Smooth muscle cell (in vitro differentiated cells): ENCODE measurements around the gene PYROXD2. TPM values are rescaled to one million over a fixed set of nuclear protein-coding genes. Genes with fewer than 3 reads are reported as not detected.

Source experiments
- DNase-seq: peaks from one replicate; lab custom pipeline; 2025; ENCODE audit not compliant: unreplicated experiment; lab: John Stamatoyannopoulos, UW
- H2AFZ ChIP-seq: fragments of 200-600 bp; sonication (generic); 2 replicates; pipeline ENCODE4 v1.6.0; 2016; ENCODE audit warnings: antibody characterized with exemption, low read depth, mild to moderate bottlenecking
- H3F3A ChIP-seq: fragments of 200-600 bp; sonication (generic); 2 replicates; pipeline ENCODE4 v1.6.0; 2017; ENCODE audit warnings: antibody characterized with exemption, low read depth
- H3K27ac ChIP-seq: fragments of 200-600 bp; sonication (generic); 2 replicates; pipeline ENCODE4 v1.5.1; 2016; ENCODE audit warnings: low read depth, mild to moderate bottlenecking
- H3K27me3 ChIP-seq: fragments of 200-600 bp; sonication (generic); 2 replicates; pipeline ENCODE4 v1.6.1; 2016; ENCODE audit warnings: low read depth, mild to moderate bottlenecking
- H3K36me3 ChIP-seq: fragments of 200-600 bp; sonication (generic); 2 replicates; pipeline ENCODE4 v1.5.1; 2016; ENCODE audit warnings: low read depth
- H3K4me1 ChIP-seq: fragments of 200-600 bp; sonication (generic); 2 replicates; pipeline ENCODE4 v1.5.1; 2016; ENCODE audit warnings: low read depth
- H3K4me2 ChIP-seq: fragments of 200-600 bp; sonication (generic); 2 replicates; pipeline ENCODE4 v1.6.0; 2016; ENCODE audit warnings: mild to moderate bottlenecking
- H3K4me3 ChIP-seq: fragments of 200-600 bp; sonication (generic); 2 replicates; pipeline ENCODE4 v1.5.1; 2016; ENCODE audit warnings: mild to moderate bottlenecking
- H3K79me2 ChIP-seq: fragments of 200-600 bp; sonication (generic); 2 replicates; pipeline ENCODE4 v1.6.0; 2016; ENCODE audit warnings: low read depth, mild to moderate bottlenecking
- H3K9ac ChIP-seq: fragments of 200-600 bp; sonication (generic); 2 replicates; pipeline ENCODE4 v1.6.0; 2016; ENCODE audit warnings: low read depth
- H3K9me3 ChIP-seq: fragments of 200-600 bp; sonication (generic); replicated peaks from 2 replicates; pipeline ENCODE4 v1.5.1; 2016; ENCODE audit warnings: low read depth
- H4K20me1 ChIP-seq: fragments of 200-600 bp; sonication (generic); 2 replicates; pipeline ENCODE4 v1.6.0; 2016; ENCODE audit warnings: low read depth
- WGBS: methylation state at CpG from one replicate; pipeline ENCODE4 v1.1.7; 2016; ENCODE audit warnings: low lambda C conversion rate; 5-methylcytosine and 5-hydroxymethylcytosine counted together
- polyA plus RNA-seq: library from polyadenylated mRNA; unstranded; fragments of >200 nt; fragmentation: Nextera tagmentation; extraction: Ambion mirVana; gene quantifications from 2 replicates; pipeline ENCODE4 v1.2.1, GENCODE V29; 2016
- total RNA-seq: library from RNA; depleted of rRNA; stranded (reverse); fragments of >200 nt; gene quantifications from 2 replicates; pipeline ENCODE4 v1.2.3, GENCODE V29; 2014
- TF ChIP-seq, protein P1 (sequence below): fragments of 200-600 bp; sonication (generic); IDR thresholded peaks from 2 replicates; pipeline ENCODE4 v1.5.1; 2017; ENCODE audit warnings: borderline replicate concordance, mild to moderate bottlenecking, antibody characterized with exemption; ENCODE audit not compliant: insufficient read depth, poor library complexity, severe bottlenecking

PYROXD2 gene
- total and polyA plus RNA-seq, 2 experiments from 2014 or later: 3.6 to 6.1 TPM

DNA sequence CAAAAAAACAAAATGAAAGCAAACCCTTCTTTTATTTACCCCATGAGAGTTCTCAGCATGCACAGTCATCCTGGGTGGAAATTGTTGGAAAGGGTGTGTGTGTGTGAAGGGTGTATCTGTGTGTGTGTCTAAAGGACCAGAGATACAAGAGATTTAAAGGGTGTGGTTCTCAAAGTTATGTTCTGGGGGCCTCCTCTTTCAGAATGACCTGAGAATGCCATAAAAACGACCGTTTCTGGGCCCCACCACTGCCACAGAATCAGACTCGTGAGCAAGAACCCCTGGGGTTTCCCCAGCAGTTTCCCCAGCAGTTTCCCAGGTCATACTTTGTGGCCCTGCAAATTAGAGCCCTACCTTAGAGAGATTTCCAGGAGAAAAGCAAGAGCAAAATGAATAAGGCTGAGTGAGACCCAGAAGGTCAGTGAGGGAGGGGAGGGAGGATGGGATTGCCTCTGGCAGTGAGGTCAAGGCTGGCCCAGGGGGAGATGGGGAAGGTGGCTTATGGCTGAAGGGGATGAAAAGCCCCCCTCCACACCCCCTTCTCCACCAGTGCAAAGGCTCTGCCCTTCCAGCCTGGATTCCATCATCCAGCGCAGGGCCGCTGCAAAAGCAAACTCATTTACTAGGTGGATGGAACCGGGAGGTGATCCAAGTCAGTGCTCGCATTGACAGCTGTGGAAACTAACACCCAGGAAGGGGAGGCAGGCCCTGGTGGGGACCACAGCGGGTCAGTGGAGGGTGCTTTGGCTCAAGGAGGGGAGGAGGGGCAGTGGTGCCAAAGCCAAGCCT lies 10.2 kb downstream of the PYROXD2 start:
- Histone ChIP-seq H3K27ac (peak overlapping the region; percentile 18), H3F3A (no peaks in the 10 kb centered on the region), H3K36me3 (no peaks in the 10 kb centered on the region), H3K4me2 (peak overlapping the region; percentile 46), H3K4me1 (peaks cover 3% of the 10 kb centered on the region), H3K9me3 (no peaks in the 10 kb centered on the region), H2AFZ (no peak overlapping the region), H3K27me3 (no peaks in the 10 kb centered on the region), H3K79me2 (no peaks in the 10 kb centered on the region), H4K20me1 (no peaks in the 10 kb centered on the region), H3K9ac (no peak overlapping the region), H3K4me3 (no peak overlapping the region)
- no peak for DNase-seq
- WGBS: 81% methylated on average over 8 of the region's 8 CpGs
- TF ChIP-seq, protein P1, sequence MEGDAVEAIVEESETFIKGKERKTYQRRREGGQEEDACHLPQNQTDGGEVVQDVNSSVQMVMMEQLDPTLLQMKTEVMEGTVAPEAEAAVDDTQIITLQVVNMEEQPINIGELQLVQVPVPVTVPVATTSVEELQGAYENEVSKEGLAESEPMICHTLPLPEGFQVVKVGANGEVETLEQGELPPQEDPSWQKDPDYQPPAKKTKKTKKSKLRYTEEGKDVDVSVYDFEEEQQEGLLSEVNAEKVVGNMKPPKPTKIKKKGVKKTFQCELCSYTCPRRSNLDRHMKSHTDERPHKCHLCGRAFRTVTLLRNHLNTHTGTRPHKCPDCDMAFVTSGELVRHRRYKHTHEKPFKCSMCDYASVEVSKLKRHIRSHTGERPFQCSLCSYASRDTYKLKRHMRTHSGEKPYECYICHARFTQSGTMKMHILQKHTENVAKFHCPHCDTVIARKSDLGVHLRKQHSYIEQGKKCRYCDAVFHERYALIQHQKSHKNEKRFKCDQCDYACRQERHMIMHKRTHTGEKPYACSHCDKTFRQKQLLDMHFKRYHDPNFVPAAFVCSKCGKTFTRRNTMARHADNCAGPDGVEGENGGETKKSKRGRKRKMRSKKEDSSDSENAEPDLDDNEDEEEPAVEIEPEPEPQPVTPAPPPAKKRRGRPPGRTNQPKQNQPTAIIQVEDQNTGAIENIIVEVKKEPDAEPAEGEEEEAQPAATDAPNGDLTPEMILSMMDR: no peak

DNA sequence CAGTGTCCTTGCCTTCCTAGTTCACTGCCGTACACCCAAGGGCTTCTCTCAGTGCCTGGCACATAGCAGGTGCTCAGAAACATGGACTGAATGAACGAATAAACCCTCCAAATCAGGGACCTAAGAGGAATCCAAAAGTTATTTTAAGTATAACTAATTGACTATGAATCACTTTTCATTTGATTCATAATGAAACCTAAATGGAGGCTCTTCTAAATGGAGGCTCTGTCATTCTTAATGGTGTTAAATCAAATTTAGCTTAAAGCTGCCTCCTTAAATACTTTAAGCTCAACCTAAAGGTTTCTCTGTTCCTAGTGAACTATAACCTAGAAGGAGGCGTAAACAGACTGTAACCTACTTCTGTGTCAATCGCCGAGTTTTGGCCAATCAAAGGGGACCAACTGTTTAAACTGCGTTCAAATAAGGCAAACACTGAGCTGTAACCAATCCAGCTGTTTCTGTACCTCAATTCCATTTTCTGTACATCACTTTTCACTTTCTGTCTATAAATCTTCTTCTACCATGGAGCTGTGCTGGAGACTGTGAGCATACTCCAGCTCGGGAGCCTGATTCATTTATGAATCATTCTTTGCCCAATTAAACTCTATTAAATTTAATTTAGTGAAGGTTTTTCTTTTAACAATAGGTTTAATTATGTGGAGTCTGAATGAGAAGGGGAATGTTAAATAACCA lies 11.0 kb downstream of the PYROXD2 start:
- Histone ChIP-seq H4K20me1 (no peaks in the 10 kb centered on the region), H3K27me3 (no peaks in the 10 kb centered on the region), H3K9ac (no peak overlapping the region), H3K79me2 (no peaks in the 10 kb centered on the region), H3K4me2 (peak overlapping the region; percentile 46), H3F3A (no peaks in the 10 kb centered on the region), H3K9me3 (no peaks in the 10 kb centered on the region), H3K4me1 (peaks cover 3% of the 10 kb centered on the region), H3K36me3 (no peaks in the 10 kb centered on the region), H2AFZ (no peak overlapping the region), H3K27ac (peak overlapping the region; percentile 18), H3K4me3 (no peak overlapping the region)
- TF ChIP-seq, protein P1: no peak
- no peak for DNase-seq
- 86% methylated on average over 7 of the region's 7 CpGs for WGBS

DNA sequence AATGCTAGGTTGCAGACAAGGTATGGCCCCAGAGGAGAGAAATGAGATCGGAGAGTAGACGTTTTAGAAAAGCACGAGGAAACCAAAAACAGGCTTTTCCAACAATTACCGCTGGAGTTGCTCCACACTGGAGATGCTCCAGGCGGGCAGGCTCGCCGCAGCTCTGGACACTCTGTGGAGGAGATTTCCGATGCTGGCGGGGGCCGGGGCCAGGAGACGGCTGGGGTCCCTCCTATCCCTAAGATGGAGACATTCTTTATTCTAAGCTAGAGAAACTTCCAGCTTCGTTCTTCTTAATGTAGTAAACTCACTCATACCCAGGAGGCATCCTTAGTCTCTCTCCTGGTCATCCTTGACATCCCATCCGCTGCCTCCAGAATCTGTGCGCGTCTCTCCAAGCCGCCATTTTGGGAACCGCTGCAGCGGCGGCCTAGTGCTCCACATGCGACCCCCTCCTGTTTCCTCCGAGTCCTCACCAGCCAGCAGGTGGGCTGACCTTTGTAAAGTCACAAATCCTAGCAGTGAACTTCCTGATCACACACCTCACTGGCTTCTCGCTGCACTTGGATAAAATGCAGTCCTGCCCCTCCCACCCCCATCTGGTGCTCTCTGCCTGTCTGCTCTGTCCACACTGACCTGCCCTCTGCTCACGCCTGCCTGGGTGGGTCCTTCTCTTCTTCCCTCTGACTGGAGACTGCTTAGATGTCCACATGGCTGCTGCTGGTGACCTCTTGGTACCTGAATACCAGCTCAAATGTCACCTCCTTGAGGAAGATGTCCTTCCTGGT lies 11.9 kb downstream of the PYROXD2 start:
- H3K9ac ChIP-seq: no peak overlapping the region
- peaks cover 3% of the 10 kb centered on the region for H3K4me1 ChIP-seq
- H2AFZ ChIP-seq: no peak overlapping the region
- no peak overlapping the region for H3K27ac ChIP-seq
- no peak overlapping the region for H3K4me2 ChIP-seq
- H4K20me1 ChIP-seq: no peaks in the 10 kb centered on the region
- no peak for DNase-seq
- H3K9me3 ChIP-seq: no peaks in the 10 kb centered on the region
- no peak overlapping the region for H3K4me3 ChIP-seq
- H3K27me3 ChIP-seq: no peaks in the 10 kb centered on the region
- H3K36me3 ChIP-seq: no peaks in the 10 kb centered on the region
- 97% methylated on average over 23 of the region's 23 CpGs for WGBS
- no peaks in the 10 kb centered on the region for H3F3A ChIP-seq
- TF ChIP-seq, protein P1: no peak
- no peaks in the 10 kb centered on the region for H3K79me2 ChIP-seq
